Suppressor macrophage treated with lipopolysaccharide for 4 hours (primary cell): ENCODE data around the gene MEP1A.

Source experiments
- DNase-seq: peaks from one replicate; pipeline ENCODE4 v3.0.0-alpha.2; 2020

MEP1A gene

GRCh38 chr6:46776070-46776712 lies 17.0 kb upstream of the MEP1A start:
- DNase-seq = no peak

- DNase-seq = peak; percentile 24
Measured at GRCh38 chr6:46777476-46778346, 15.5 kb upstream of the MEP1A start.

GRCh38 chr6:46781478-46782378 lies 11.5 kb upstream of the MEP1A start:
- peak; percentile 94 for DNase-seq

GRCh38 chr6:46784535-46784934 lies 8.7 kb upstream of the MEP1A start:
- no peak for DNase-seq

- no peak for DNase-seq
Measured at GRCh38 chr6:46787871-46788540, 5.2 kb upstream of the MEP1A start.

- no peak for DNase-seq
Measured at GRCh38 chr6:46788791-46789190, 4.4 kb upstream of the MEP1A start.

- no peak for DNase-seq
Measured at GRCh38 chr6:46789434-46790354, 3.5 kb upstream of the MEP1A start.

GRCh38 chr6:46790355-46790874 lies 2.8 kb upstream of the MEP1A start:
- DNase-seq = no peak

- no peak for DNase-seq
Measured at GRCh38 chr6:46792635-46793034, 554 bp upstream of the MEP1A start.

GRCh38 chr6:46794068-46794467 lies 879 bp downstream of the MEP1A start:
- no peak for DNase-seq

- DNase-seq = peak; percentile 71
Measured at GRCh38 chr6:46795816-46796215, 2.6 kb downstream of the MEP1A start.

GRCh38 chr6:46796848-46797580 lies 3.8 kb downstream of the MEP1A start:
- peak; percentile 81 for DNase-seq

- DNase-seq = no peak
Measured at GRCh38 chr6:46799657-46800056, 6.5 kb downstream of the MEP1A start.

- DNase-seq = peak; percentile 29
Measured at GRCh38 chr6:46808806-46809205, 15.6 kb downstream of the MEP1A start.

GRCh38 chr6:46815130-46815529 lies 21.9 kb downstream of the MEP1A start:
- DNase-seq = no peak

GRCh38 chr6:46816626-46817025 lies 23.4 kb downstream of the MEP1A start:
- DNase-seq = no peak

- DNase-seq = no peak
Measured at GRCh38 chr6:46819561-46819960, 26.4 kb downstream of the MEP1A start.

GRCh38 chr6:46821458-46821881 lies 28.3 kb downstream of the MEP1A start:
- DNase-seq = no peak

GRCh38 chr6:46828939-46829338 lies 35.8 kb downstream of the MEP1A start:
- no peak for DNase-seq

GRCh38 chr6:46832816-46833215 lies 39.6 kb downstream of the MEP1A start:
- no peak for DNase-seq
